Tibial artery (tissue), 4 donors: Measurements from ENCODE around the gene SV2B.

Experiments
- DNase-seq, 2 donors: peaks; one replicate each; pipeline ENCODE4 v3.0.0-alpha.2; 2019
- H3K27ac ChIP-seq, 2 donors: fragments of 200-600 bp; sonication (generic) in 1 of 2; 1 replicate in 1 of 2; 2 replicates in 1 of 2; pipeline ENCODE4 v1.5.1; 2018 to 2019; ENCODE audit warnings: mild to moderate bottlenecking in 1 of 2
- H3K27me3 ChIP-seq, 2 donors: fragments of 200-600 bp; sonication (generic) in 1 of 2; one replicate each; pipeline versions ENCODE4 v1.5.1 to v1.6.0; 2016 to 2019
- H3K36me3 ChIP-seq, 3 donors: fragments of 200-600 bp; sonication (generic) in 2 of 3; one replicate each; pipeline ENCODE4 v1.5.1; 2016 to 2019; ENCODE audit warnings: mild to moderate bottlenecking in 2 of 3
- H3K4me1 ChIP-seq, 4 donors: fragments of 200-600 bp; sonication (generic) in 2 of 4; 1 replicate in 3 of 4; 2 replicates in 1 of 4; pipeline ENCODE4 v1.5.1; 2016 to 2019
- H3K4me3 ChIP-seq, 2 donors: fragments of 200-600 bp; sonication (generic) in 1 of 2; 1 replicate in 1 of 2; 2 replicates in 1 of 2; pipeline ENCODE4 v1.5.1; 2018 to 2019; ENCODE audit warnings: mild to moderate bottlenecking in 2 of 2
- H3K9me3 ChIP-seq, 3 donors: fragments of 200-600 bp; sonication (generic) in 1 of 3; one replicate each; pipeline ENCODE4 v1.5.1; 2016 to 2019
- intact Hi-C: fragments of 100-400 bp; cut with DNase I; formaldehyde crosslinking; loops from one replicate; pipeline ENCODE4 v1.15.0; 2023; ENCODE audit warnings: low total_unique reads
- TF ChIP-seq, protein P1 (sequence below), 2 experiments: fragments of 200-600 bp in 1 of 2; fragments of 450-650 bp in 1 of 2; IDR thresholded peaks; one replicate each; pipeline ENCODE4 v1.5.1; 2017 to 2019; ENCODE audit warnings: antibody characterized with exemption in 2 of 2, mild to moderate bottlenecking in 1 of 2, moderate library complexity in 1 of 2

The SV2B gene

DNA sequence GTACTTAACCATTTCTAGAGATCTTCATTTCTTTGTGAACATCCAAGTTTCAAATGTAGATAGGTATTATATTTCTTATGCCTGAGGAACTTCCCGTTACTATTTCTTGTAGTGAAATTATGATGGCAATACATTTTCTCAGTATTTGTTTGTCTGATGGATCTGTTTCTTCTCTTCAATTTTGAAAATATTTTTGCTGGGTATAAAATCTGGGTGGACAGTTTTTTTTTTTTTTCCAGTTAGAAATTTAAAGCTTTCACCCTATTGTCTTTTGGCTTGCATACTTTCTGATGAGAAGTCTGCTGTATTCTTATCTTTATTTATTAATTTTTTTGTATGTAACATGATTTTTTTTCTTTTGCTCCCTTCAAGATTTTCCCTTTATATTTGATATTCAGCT is 175.8 kb downstream of the SV2B start:
- intact Hi-C loops = no loop called here
- no peaks in the 10 kb centered on the region for H3K36me3 ChIP-seq
- no peak overlapping the region for H3K4me3 ChIP-seq
- H3K27ac ChIP-seq = no peak overlapping the region
- no peaks in the 10 kb centered on the region for H3K9me3 ChIP-seq
- H3K4me1 ChIP-seq = no peaks in the 10 kb centered on the region
- TF ChIP-seq, protein P1, sequence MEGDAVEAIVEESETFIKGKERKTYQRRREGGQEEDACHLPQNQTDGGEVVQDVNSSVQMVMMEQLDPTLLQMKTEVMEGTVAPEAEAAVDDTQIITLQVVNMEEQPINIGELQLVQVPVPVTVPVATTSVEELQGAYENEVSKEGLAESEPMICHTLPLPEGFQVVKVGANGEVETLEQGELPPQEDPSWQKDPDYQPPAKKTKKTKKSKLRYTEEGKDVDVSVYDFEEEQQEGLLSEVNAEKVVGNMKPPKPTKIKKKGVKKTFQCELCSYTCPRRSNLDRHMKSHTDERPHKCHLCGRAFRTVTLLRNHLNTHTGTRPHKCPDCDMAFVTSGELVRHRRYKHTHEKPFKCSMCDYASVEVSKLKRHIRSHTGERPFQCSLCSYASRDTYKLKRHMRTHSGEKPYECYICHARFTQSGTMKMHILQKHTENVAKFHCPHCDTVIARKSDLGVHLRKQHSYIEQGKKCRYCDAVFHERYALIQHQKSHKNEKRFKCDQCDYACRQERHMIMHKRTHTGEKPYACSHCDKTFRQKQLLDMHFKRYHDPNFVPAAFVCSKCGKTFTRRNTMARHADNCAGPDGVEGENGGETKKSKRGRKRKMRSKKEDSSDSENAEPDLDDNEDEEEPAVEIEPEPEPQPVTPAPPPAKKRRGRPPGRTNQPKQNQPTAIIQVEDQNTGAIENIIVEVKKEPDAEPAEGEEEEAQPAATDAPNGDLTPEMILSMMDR (IDR thresholded peaks at IDR 0.05) = no peak
- DNase-seq = no peak
- H3K27me3 ChIP-seq = peaks cover 0 to 9% of the 10 kb centered on the region in 2 donors

DNA sequence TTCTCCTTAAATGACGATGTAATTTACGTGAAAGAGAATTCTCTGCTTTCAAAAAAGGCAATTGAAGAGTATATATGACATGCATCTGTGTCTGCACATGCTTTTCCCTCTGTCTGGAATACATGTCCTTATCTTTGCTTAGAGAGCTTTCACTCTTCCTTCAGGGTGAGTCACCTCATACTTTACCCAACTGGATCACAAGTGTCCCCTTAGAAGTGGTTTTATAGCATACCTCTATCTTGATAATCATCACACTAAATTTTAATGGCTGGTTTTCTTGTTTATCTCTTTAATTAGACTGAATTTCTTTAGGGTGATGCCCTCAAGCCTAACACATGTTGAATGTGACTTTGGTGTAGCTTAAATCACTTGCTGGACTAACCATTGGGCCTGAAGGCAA is 178.9 kb downstream of the SV2B start:
- Histone ChIP-seq H3K36me3 (no peaks in the 10 kb centered on the region), H3K4me1 (no peaks in the 10 kb centered on the region), H3K27me3 (peaks cover 0 to 4% of the 10 kb centered on the region in 2 donors), H3K9me3 (no peaks in the 10 kb centered on the region), H3K27ac (no peak overlapping the region), H3K4me3 (no peak overlapping the region)
- intact Hi-C loops = no loop called here
- TF ChIP-seq, protein P1 (IDR thresholded peaks at IDR 0.05) = no peak
- DNase-seq = no peak

DNA sequence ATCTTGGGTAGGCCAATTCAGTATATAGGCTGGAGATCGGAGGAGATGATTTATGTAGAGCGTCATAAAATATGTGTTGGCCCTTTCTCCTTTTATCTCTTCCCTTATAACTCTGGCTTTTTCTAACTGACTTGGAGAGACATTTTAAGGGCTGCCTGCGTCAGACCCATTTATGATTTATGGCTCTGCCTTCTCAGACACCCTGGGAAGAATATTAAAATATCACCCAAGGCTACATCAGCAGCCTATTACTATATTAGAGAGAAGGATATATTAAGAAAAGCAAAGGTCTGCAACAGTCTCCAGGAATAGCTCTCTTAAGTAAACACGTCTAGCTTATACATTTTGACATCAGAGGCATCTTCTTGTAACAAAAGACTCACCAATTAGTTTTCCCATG is 179.4 kb downstream of the SV2B start:
- Histone ChIP-seq H3K27me3 (peaks cover 0 to 4% of the 10 kb centered on the region in 2 donors), H3K9me3 (no peaks in the 10 kb centered on the region), H3K4me3 (no peak overlapping the region), H3K27ac (no peak overlapping the region), H3K4me1 (no peaks in the 10 kb centered on the region), H3K36me3 (no peaks in the 10 kb centered on the region)
- TF ChIP-seq, protein P1 (IDR thresholded peaks at IDR 0.05) = no peak
- no peak for DNase-seq
- intact Hi-C loops = no loop called here

DNA sequence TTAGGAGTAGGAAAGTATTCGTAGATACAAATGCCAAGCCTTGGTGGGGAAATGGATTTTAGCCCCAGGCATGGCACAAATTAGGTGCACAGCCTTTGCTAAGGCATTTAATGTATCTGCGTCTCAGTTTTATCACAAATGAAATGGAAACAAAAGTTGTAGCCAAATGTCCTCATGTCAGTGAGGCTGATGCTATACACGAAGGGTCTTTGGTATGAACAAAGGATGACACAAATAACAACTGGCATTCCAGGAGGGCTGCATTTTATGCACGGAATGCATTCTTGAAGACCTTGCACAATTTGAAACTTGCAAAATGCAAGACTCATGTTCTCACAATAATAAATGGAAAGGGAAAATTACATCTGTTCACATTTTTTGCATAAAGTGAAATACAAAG is 181.9 kb downstream of the SV2B start:
- H3K36me3 ChIP-seq = no peaks in the 10 kb centered on the region
- peaks cover 0 to 4% of the 10 kb centered on the region in 2 donors for H3K27me3 ChIP-seq
- DNase-seq = no peak
- H3K27ac ChIP-seq = no peak overlapping the region
- H3K4me3 ChIP-seq = no peak overlapping the region
- intact Hi-C loops = no loop called here
- H3K4me1 ChIP-seq = no peaks in the 10 kb centered on the region
- no peaks in the 10 kb centered on the region for H3K9me3 ChIP-seq
- TF ChIP-seq, protein P1 (IDR thresholded peaks at IDR 0.05) = no peak

DNA sequence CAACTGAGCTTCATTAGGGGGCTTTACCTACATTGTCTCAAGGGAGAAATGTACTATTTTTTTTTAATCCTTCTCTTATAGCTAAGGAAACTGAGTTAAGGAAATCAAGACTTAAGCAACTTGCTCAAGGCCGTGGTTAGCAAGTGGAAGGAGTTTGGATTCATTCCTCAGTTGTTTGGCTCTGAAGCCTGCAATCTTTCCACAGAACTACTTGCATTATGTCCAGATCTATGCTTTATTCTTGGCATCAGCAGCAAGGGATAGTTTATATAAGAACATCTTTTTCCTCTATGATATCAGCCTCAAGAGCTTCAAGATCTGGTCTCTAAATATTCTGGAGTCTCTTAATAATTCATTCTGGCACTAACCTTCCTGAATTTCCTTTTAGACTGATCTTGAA is 182.4 kb downstream of the SV2B start:
- no peak for DNase-seq
- TF ChIP-seq, protein P1 (IDR thresholded peaks at IDR 0.05) = no peak
- intact Hi-C loops = no loop called here

DNA sequence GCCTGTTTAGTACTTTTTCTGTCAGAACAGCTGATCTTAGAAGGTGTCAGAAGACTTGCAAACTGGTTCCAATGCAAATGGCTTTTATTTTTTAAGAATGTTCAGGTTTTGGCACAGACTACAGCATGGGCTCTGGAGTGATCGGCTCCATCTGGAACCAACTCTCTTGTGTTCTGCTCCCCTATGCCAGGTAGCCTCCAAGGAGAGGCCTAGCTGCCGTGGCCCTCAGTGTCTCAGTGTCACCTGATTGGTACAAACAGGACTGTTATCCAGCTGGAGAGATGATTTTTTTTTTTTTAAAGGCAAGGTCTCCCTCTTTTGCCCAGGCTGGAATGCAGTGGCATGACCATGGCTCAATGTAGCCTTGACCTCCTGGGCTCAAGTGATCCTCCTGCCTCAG is 183.1 kb downstream of the SV2B start:
- TF ChIP-seq, protein P1 (IDR thresholded peaks at IDR 0.05) = no peak
- intact Hi-C loops = no loop called here
- no peak for DNase-seq
- no peaks in the 10 kb centered on the region for H3K36me3 ChIP-seq
- no peaks in the 10 kb centered on the region for H3K4me1 ChIP-seq
- H3K27ac ChIP-seq = no peak overlapping the region
- peaks cover 0 to 5% of the 10 kb centered on the region in 2 donors for H3K27me3 ChIP-seq
- H3K4me3 ChIP-seq = no peak overlapping the region
- H3K9me3 ChIP-seq = no peaks in the 10 kb centered on the region

More for the DNA sequence above, 182.4 kb downstream of the SV2B start:
- Histone ChIP-seq H3K4me1 (no peaks in the 10 kb centered on the region), H3K36me3 (no peaks in the 10 kb centered on the region), H3K27me3 (peaks cover 0 to 5% of the 10 kb centered on the region in 2 donors), H3K9me3 (no peaks in the 10 kb centered on the region), H3K4me3 (no peak overlapping the region), H3K27ac (no peak overlapping the region)
